CD4-positive, alpha-beta T cell treated with Interleukin-15 for 4 hours (primary cell): ENCODE data around the gene ARL8B.
"Not testable (repeated sequence)": the region's sequence is repeated elsewhere in the genome, so short reads cannot be mapped to it uniquely, and the experiment has no call there.

ENCODE experiments used
- DNase-seq: peaks from one replicate; pipeline ENCODE4 v3.0.0-alpha.2; 2020; ENCODE audit warnings: low spot score

The ARL8B gene

GRCh38 chr3:5122030-5122740, at the start of gene ARL8B:
Gene ARL8B (plus strand): TSS chr3:5122292. CDS start chr3:5122466, 174 bp downstream.
- peak; percentile 92 for DNase-seq

- no peak for DNase-seq
Measured at GRCh38 chr3:5073374-5074085, 48.6 kb upstream of the ARL8B start.

GRCh38 chr3:5078151-5078550, 43.9 kb upstream of the ARL8B start:
- no peak for DNase-seq

GRCh38 chr3:5079761-5080160, 42.3 kb upstream of the ARL8B start:
- DNase-seq, result no peak

- DNase-seq, result no peak
Measured at GRCh38 chr3:5080779-5081550, 41.1 kb upstream of the ARL8B start.

- DNase-seq, result not testable (repeated sequence)
Measured at GRCh38 chr3:5081973-5082788, 39.9 kb upstream of the ARL8B start.

- no peak for DNase-seq
Measured at GRCh38 chr3:5082789-5083115, 39.3 kb upstream of the ARL8B start.

- no peak for DNase-seq
Measured at GRCh38 chr3:5084224-5084623, 37.9 kb upstream of the ARL8B start.

GRCh38 chr3:5086708-5087107, 35.4 kb upstream of the ARL8B start:
- no peak for DNase-seq

GRCh38 chr3:5087209-5087608, 34.9 kb upstream of the ARL8B start:
- no peak for DNase-seq

- DNase-seq, result no peak
Measured at GRCh38 chr3:5090197-5090596, 31.9 kb upstream of the ARL8B start.

- DNase-seq, result no peak
Measured at GRCh38 chr3:5092018-5092417, 30.1 kb upstream of the ARL8B start.

- no peak for DNase-seq
Measured at GRCh38 chr3:5093731-5094130, 28.4 kb upstream of the ARL8B start.

- DNase-seq, result no peak
Measured at GRCh38 chr3:5095886-5096285, 26.2 kb upstream of the ARL8B start.

- no peak for DNase-seq
Measured at GRCh38 chr3:5096336-5097008, 25.6 kb upstream of the ARL8B start.

GRCh38 chr3:5098346-5098745, 23.7 kb upstream of the ARL8B start:
- no peak for DNase-seq

- no peak for DNase-seq
Measured at GRCh38 chr3:5102532-5102931, 19.6 kb upstream of the ARL8B start.

- no peak for DNase-seq
Measured at GRCh38 chr3:5103743-5104142, 18.3 kb upstream of the ARL8B start.

GRCh38 chr3:5105050-5105449, 17.0 kb upstream of the ARL8B start:
- DNase-seq, result no peak

- not testable (repeated sequence) for DNase-seq
Measured at GRCh38 chr3:5106371-5106770, 15.7 kb upstream of the ARL8B start.

GRCh38 chr3:5106933-5107334, 15.2 kb upstream of the ARL8B start:
- not testable (repeated sequence) for DNase-seq

GRCh38 chr3:5110337-5110736, 11.8 kb upstream of the ARL8B start:
- DNase-seq, result no peak
